ENCODE data around the gene TANGO6. TPM values are rescaled to one million over a fixed set of nuclear protein-coding genes. Genes with fewer than 3 reads are reported as not detected.

Gene TANGO6
- total and polyA plus RNA-seq, 12 donors = 1.9 to 17.9 (median 10.9) TPM

- Histone ChIP-seq H3K4me3 (peak overlapping the region in 2 of 4 donors; percentile 2 to 54), H3K27me3 (peaks cover 8% of the 10 kb centered on the region), H3K9me3 (replicated peaks in 1 of 3) (no peaks in the 10 kb centered on the region), H3K36me3 (replicated peaks in 1 of 2) (peaks cover 0 to 8% of the 10 kb centered on the region in 2 donors), H3K27ac (no peak overlapping the region), H3K4me1 (replicated peaks in 1 of 2) (peaks cover 14 to 22% of the 10 kb centered on the region in 2 donors)
- WGBS, 4 donors = 0 to 2% (median 1%) methylated on average over 8 to 54 of the region's 55 CpGs
- intact Hi-C loops (cut with DNase I) = loop anchor here in 1 of 2 donors (10.0 kb wide), 1 partner anchor 202 kb away; no protein-coding TSS in a partner anchor
- DNase-seq = no peak
- TF ChIP-seq CTCF (IDR thresholded peaks at IDR 0.05) (no peak), POLR2A (IDR thresholded peaks at IDR 0.05) (no peak)
These were observed 263.4 kb downstream of the TANGO6 start for GRCh38 chr16:69106491-69107315.

GRCh38 chr16:69107316-69107962, 264.1 kb downstream of the TANGO6 start:
- peaks cover 14 to 22% of the 10 kb centered on the region in 2 donors for H3K4me1 ChIP-seq (replicated peaks in 1 of 2)
- H3K9me3 ChIP-seq (replicated peaks in 1 of 3) = no peaks in the 10 kb centered on the region
- intact Hi-C loops (cut with DNase I) = loop anchor here in 1 of 2 donors (10.0 kb wide), 1 partner anchor 203 kb away; no protein-coding TSS in a partner anchor
- H3K27ac ChIP-seq = no peak overlapping the region
- H3K36me3 ChIP-seq (replicated peaks in 1 of 2) = peaks cover 0 to 8% of the 10 kb centered on the region in 2 donors
- DNase-seq = no peak
- H3K4me3 ChIP-seq = peak overlapping the region in 1 of 4 donors; percentile 54
- peaks cover 8% of the 10 kb centered on the region for H3K27me3 ChIP-seq
- TF ChIP-seq CTCF (IDR thresholded peaks at IDR 0.05) (no peak), POLR2A (IDR thresholded peaks at IDR 0.05) (no peak)
- 7 to 17% (median 11%) methylated on average over 15 to 52 of the region's 52 CpGs for WGBS, 4 donors

- Histone ChIP-seq H3K27ac (no peak overlapping the region), H3K9me3 (replicated peaks in 1 of 3) (no peaks in the 10 kb centered on the region), H3K4me3 (no peak overlapping the region), H3K4me1 (replicated peaks in 1 of 2) (peaks cover 14 to 22% of the 10 kb centered on the region in 2 donors), H3K27me3 (peaks cover 8% of the 10 kb centered on the region), H3K36me3 (replicated peaks in 1 of 2) (peaks cover 0 to 8% of the 10 kb centered on the region in 2 donors)
- TF ChIP-seq POLR2A (IDR thresholded peaks at IDR 0.05) = no peak
- no peak for TF ChIP-seq CTCF (IDR thresholded peaks at IDR 0.05)
- DNase-seq = no peak
- intact Hi-C loops (cut with DNase I) = loop anchor here in 1 of 2 donors (10.0 kb wide), 1 partner anchor 203 kb away; no protein-coding TSS in a partner anchor
- WGBS, 4 donors = 65 to 85% (median 74%) methylated on average over 8 to 9 of the region's 9 CpGs
These were observed 265.0 kb downstream of the TANGO6 start for GRCh38 chr16:69108064-69108904.

Data from adrenal gland (tissue), 12 donors.